Measurements from ENCODE around the gene GFRA4. TPM values are rescaled to one million over a fixed set of nuclear protein-coding genes. Genes with fewer than 3 reads are reported as not detected.

Gene GFRA4, protein sequence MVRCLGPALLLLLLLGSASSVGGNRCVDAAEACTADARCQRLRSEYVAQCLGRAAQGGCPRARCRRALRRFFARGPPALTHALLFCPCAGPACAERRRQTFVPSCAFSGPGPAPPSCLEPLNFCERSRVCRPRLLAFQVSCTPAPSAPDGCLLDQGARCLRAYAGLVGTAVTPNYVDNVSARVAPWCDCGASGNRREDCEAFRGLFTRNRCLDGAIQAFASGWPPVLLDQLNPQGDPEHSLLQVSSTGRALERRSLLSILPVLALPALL
- not detected for total RNA-seq

DNA sequence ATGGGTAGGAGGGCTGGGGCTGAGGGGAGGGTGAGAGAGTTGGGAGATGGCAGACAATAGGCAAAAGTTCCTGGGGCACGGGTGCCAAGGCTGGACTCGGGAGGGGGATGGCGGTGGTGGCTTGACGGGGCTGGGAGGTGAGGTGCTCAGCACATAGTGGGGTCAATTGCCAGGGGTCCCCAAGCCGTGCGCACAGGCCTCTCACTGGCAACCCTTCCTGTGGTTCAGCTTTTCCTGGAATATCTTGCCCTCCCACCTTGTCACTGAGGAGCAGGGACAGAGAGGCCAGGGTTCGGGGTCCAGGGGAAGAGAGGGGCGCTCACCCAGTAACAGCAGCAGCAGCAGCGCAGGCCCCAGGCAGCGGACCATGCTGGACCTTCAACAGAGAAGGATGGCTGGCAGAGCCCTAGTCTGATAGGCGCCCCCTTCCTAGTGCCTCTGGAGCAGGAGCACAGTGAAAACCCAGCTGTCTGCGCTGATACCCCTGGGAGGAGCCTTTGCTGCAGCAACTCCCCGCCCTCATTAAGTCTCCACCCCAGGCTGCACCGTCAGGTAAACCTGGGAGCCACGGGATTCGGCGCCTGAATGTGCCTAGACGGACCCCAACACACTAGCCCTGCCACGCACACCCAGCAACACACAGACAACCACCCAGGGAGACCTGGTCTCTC lies at the start of gene GFRA4:
Gene GFRA4, minus strand, starts transcription at position 369 of the 671 bp plus-strand sequence. Its CDS starts 0 bp downstream, at position 369.
- intact Hi-C loops (cut with micrococcal nuclease), result no loop called here
- H3K4me1 Mint-ChIP-seq (ENCODE audit: low read depth), result peaks cover 17% of the 10 kb centered on the region
- peaks cover 29% of the 10 kb centered on the region for H3K27me3 Mint-ChIP-seq (ENCODE audit: low read depth)
- no peak within 1 kb of the TSS for H3K4me3 Mint-ChIP-seq
- no peaks in the 10 kb centered on the region for H3K36me3 Mint-ChIP-seq (ENCODE audit: low read depth)
- H3K9me3 Mint-ChIP-seq, result no peaks in the 10 kb centered on the region
- no peak within 1 kb of the TSS for H3K27ac Mint-ChIP-seq
- CTCF ChIA-PET, result no interaction called here
- no peak for DNase-seq

GRCh38 chr20:3712279-3712873 lies 49.2 kb upstream of the GFRA4 start, which contains the start of gene SIGLEC1:
Gene SIGLEC1, minus strand, starts transcription at chr20:3712600. Its CDS starts 5,472 bp downstream, at chr20:3707128.
- Mint-ChIP-seq H3K4me1 (ENCODE audit: low read depth) (no peaks in the 10 kb centered on the region), H3K9me3 (no peaks in the 10 kb centered on the region), H3K4me3 (no peak within 1 kb of the TSS), H3K27ac (no peak within 1 kb of the TSS), H3K36me3 (ENCODE audit: low read depth) (no peaks in the 10 kb centered on the region), H3K27me3 (ENCODE audit: low read depth) (peaks cover 5% of the 10 kb centered on the region)
- DNase-seq, result no peak
- intact Hi-C loops (cut with micrococcal nuclease), result no loop called here
- CTCF ChIA-PET, result interaction anchor here (0.6 to 0.7 kb wide), 2 partner anchors 29 to 149 kb away, joined by 3 read pairs; no protein-coding TSS in a partner anchor

DNA sequence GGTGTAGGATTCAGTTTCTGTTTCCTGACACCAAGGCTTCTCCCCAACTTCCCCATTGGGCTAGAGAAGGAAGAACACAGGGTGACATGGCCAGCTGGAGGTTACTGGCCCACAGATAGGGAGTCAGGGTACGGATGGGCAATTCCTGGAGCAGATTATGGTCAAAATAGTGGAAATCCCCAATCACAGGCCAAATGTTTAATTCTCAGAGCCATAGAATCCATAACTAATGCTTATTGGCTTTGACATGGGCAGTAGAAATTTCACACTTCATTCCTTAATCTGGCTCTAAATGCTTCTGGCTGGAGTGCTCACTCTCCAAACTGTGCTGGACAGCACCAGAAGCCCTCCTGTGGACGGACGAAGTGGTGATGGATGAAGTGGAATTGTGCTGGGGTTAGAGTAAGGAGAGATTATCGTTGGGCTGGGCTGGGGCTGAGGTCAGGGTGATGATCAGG lies 48.3 kb upstream of the GFRA4 start:
- Mint-ChIP-seq H3K27ac (no peak overlapping the region), H3K9me3 (no peaks in the 10 kb centered on the region), H3K4me3 (no peak overlapping the region), H3K27me3 (ENCODE audit: low read depth) (peaks cover 3% of the 10 kb centered on the region), H3K4me1 (ENCODE audit: low read depth) (no peaks in the 10 kb centered on the region), H3K36me3 (ENCODE audit: low read depth) (no peaks in the 10 kb centered on the region)
- no peak for DNase-seq
- intact Hi-C loops (cut with micrococcal nuclease), result loop anchor here (1.0 kb wide), 2 partner anchors 35 to 148 kb away; no protein-coding TSS in a partner anchor
- CTCF ChIA-PET, result interaction anchor here (0.6 to 2.5 kb wide), 29 partner anchors 8 to 588 kb away, joined by 3 to 46 read pairs (median 4); no protein-coding TSS in a partner anchor

GRCh38 chr20:3710703-3711483 lies 47.7 kb upstream of the GFRA4 start:
- Mint-ChIP-seq H3K27ac (no peak overlapping the region), H3K4me3 (no peak overlapping the region), H3K9me3 (no peaks in the 10 kb centered on the region), H3K27me3 (ENCODE audit: low read depth) (peaks cover 3% of the 10 kb centered on the region), H3K4me1 (ENCODE audit: low read depth) (no peaks in the 10 kb centered on the region), H3K36me3 (ENCODE audit: low read depth) (no peaks in the 10 kb centered on the region)
- CTCF ChIA-PET, result interaction anchor here (0.6 to 2.5 kb wide), 37 partner anchors 9 to 589 kb away, joined by 3 to 46 read pairs (median 3); no protein-coding TSS in a partner anchor
- intact Hi-C loops (cut with micrococcal nuclease), result loop anchor here (1.0 kb wide), 2 partner anchors 35 to 148 kb away; no protein-coding TSS in a partner anchor
- peak; percentile 80 for DNase-seq

DNA sequence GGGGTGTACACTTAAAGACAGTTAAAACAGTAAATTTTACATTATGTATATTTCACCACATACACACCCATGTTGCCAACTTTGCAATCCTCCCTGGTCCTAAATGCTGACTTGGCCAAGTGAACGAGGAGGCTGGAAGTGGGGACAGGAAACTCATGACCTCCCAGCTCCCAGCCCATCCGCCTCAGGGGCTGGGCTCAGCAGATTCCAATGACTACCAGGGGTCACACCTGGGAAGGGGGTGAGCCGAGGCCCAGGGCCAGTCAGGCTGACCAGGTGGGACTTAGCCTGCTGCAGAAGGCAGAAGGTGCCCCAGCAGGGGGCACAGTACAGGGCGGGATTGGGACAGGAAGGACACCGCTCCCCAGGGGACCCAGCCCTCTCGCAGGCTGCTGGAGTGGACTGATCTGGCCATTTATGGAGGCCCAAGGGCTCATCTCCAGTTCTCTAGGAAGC lies 46.8 kb upstream of the GFRA4 start:
- peaks cover 3% of the 10 kb centered on the region for H3K27me3 Mint-ChIP-seq (ENCODE audit: low read depth)
- H3K4me3 Mint-ChIP-seq, result no peak overlapping the region
- CTCF ChIA-PET, result interaction anchor here (0.6 to 2.5 kb wide), 19 partner anchors 10 to 418 kb away, joined by 3 to 46 read pairs (median 3); no protein-coding TSS in a partner anchor
- intact Hi-C loops (cut with micrococcal nuclease), result no loop called here
- DNase-seq, result no peak
- no peaks in the 10 kb centered on the region for H3K4me1 Mint-ChIP-seq (ENCODE audit: low read depth)
- no peaks in the 10 kb centered on the region for H3K9me3 Mint-ChIP-seq
- no peak overlapping the region for H3K27ac Mint-ChIP-seq
- no peaks in the 10 kb centered on the region for H3K36me3 Mint-ChIP-seq (ENCODE audit: low read depth)

- Mint-ChIP-seq H3K9me3 (no peaks in the 10 kb centered on the region), H3K4me3 (no peak overlapping the region), H3K36me3 (ENCODE audit: low read depth) (no peaks in the 10 kb centered on the region), H3K27ac (no peak overlapping the region), H3K27me3 (ENCODE audit: low read depth) (peaks cover 4% of the 10 kb centered on the region), H3K4me1 (ENCODE audit: low read depth) (no peaks in the 10 kb centered on the region)
- intact Hi-C loops (cut with micrococcal nuclease), result no loop called here
- CTCF ChIA-PET, result interaction anchor here (0.9 to 1.2 kb wide), 3 partner anchors 10 to 144 kb away, joined by 3 to 4 read pairs (median 3); no protein-coding TSS in a partner anchor
- no peak for DNase-seq
Observed at GRCh38 chr20:3707508-3707899, 44.3 kb upstream of the GFRA4 start.

GRCh38 chr20:3706774-3707507 lies 43.7 kb upstream of the GFRA4 start:
- Mint-ChIP-seq H3K36me3 (ENCODE audit: low read depth) (no peaks in the 10 kb centered on the region), H3K4me1 (ENCODE audit: low read depth) (no peaks in the 10 kb centered on the region), H3K9me3 (no peaks in the 10 kb centered on the region), H3K27me3 (ENCODE audit: low read depth) (peaks cover 4% of the 10 kb centered on the region), H3K27ac (no peak overlapping the region), H3K4me3 (no peak overlapping the region)
- CTCF ChIA-PET, result interaction anchor here (0.9 to 1.4 kb wide), 4 partner anchors 10 to 42 kb away, joined by 3 to 5 read pairs (median 4); no protein-coding TSS in a partner anchor
- intact Hi-C loops (cut with micrococcal nuclease), result no loop called here
- no peak for DNase-seq

DNA sequence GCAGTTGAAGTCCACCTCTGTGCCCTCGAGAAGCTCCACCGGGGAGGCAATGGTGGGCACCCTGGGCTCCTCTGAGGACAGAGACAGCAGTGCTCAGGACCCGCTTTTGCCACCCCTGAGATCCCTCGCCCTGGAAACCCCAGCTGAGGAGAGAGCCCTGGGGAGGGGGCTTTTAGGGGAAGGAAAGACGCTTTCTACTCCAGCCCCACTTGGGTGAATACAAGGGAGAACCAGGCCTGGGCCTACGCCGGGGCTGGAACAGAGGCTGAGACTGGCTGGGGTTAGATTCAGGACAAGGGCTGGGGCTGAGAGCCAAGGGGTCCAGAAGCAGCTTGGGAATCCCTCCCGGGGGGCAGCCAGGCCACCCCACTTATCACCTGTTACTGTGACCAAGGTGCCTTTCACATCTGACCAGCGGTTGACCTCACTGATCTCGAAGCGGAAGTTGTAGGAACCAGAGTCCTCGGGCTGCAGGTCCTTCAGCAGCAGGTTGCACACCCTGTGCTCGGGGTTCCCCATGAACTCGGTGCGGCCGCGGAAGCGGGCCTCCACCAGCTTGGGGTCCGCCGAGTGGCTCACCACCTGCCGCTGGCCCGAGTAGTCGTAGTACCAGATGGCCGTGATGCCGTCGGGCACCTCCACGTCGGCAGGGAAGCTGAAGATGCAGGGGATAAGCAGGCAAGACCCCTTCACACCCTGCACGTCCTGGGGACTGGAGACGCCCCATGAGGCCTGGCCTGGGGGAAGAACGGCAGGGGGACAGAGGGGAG lies 43.0 kb upstream of the GFRA4 start:
- DNase-seq, result no peak
- Mint-ChIP-seq H3K27me3 (ENCODE audit: low read depth) (peaks cover 2% of the 10 kb centered on the region), H3K4me1 (ENCODE audit: low read depth) (no peaks in the 10 kb centered on the region), H3K4me3 (no peak overlapping the region), H3K36me3 (ENCODE audit: low read depth) (no peaks in the 10 kb centered on the region), H3K9me3 (no peaks in the 10 kb centered on the region), H3K27ac (no peak overlapping the region)
- CTCF ChIA-PET, result interaction anchor here (1.2 to 1.4 kb wide), 2 partner anchors 10 to 43 kb away, joined by 3 to 5 read pairs; no protein-coding TSS in a partner anchor
- intact Hi-C loops (cut with micrococcal nuclease), result no loop called here

- CTCF ChIA-PET, result interaction anchor here (1.2 to 1.4 kb wide), 2 partner anchors 10 to 44 kb away, joined by 3 to 5 read pairs; no protein-coding TSS in a partner anchor
- Mint-ChIP-seq H3K27me3 (ENCODE audit: low read depth) (peaks cover 2% of the 10 kb centered on the region), H3K4me3 (no peak overlapping the region)
Observed at GRCh38 chr20:3705491-3705969, 42.3 kb upstream of the GFRA4 start.

GRCh38 chr20:3704087-3704486 lies 40.9 kb upstream of the GFRA4 start:
- Mint-ChIP-seq H3K9me3 (no peaks in the 10 kb centered on the region), H3K4me3 (no peak overlapping the region), H3K4me1 (ENCODE audit: low read depth) (no peaks in the 10 kb centered on the region), H3K36me3 (ENCODE audit: low read depth) (no peaks in the 10 kb centered on the region), H3K27ac (no peak overlapping the region), H3K27me3 (ENCODE audit: low read depth) (peaks cover 2% of the 10 kb centered on the region)
- intact Hi-C loops (cut with micrococcal nuclease), result no loop called here
- CTCF ChIA-PET, result interaction anchor here (0.6 to 1.4 kb wide), 5 partner anchors 12 to 141 kb away, joined by 3 to 11 read pairs (median 3); no protein-coding TSS in a partner anchor
- DNase-seq, result no peak

More at GRCh38 chr20:3705491-3705969, 42.3 kb upstream of the GFRA4 start:
- H3K9me3 Mint-ChIP-seq, result no peaks in the 10 kb centered on the region
- H3K4me1 Mint-ChIP-seq (ENCODE audit: low read depth), result no peaks in the 10 kb centered on the region
- no peaks in the 10 kb centered on the region for H3K36me3 Mint-ChIP-seq (ENCODE audit: low read depth)
- DNase-seq, result no peak
- H3K27ac Mint-ChIP-seq, result no peak overlapping the region
- intact Hi-C loops (cut with micrococcal nuclease), result no loop called here
